ENCODE results near the gene CENPP.

The CENPP gene

GRCh38 chr9:92432972-92433548 lies 107.3 kb downstream of the CENPP start:
- no peaks in the 10 kb centered on the region for H3K36me3 ChIP-seq (ENCODE audit: insufficient read depth, low read length)
- H3K9ac ChIP-seq (ENCODE audit: low read depth, low read length), result no peak overlapping the region
- H3K9me3 ChIP-seq (replicated peaks; ENCODE audit: low read length), result no peaks in the 10 kb centered on the region
- H3K4me1 ChIP-seq (ENCODE audit: control insufficient read depth, insufficient read depth, low read length), result no peaks in the 10 kb centered on the region
- no peak overlapping the region for H3K4me3 ChIP-seq (ENCODE audit: low read length)
- no peak overlapping the region for H3K4me2 ChIP-seq (ENCODE audit: low read length)
- H3K27me3 ChIP-seq (ENCODE audit: control insufficient read depth, insufficient read depth, low read length), result no peaks in the 10 kb centered on the region

GRCh38 chr9:92435263-92435662 lies 109.5 kb downstream of the CENPP start:
- Histone ChIP-seq H3K36me3 (ENCODE audit: insufficient read depth, low read length) (no peaks in the 10 kb centered on the region), H3K27me3 (ENCODE audit: control insufficient read depth, insufficient read depth, low read length) (no peaks in the 10 kb centered on the region), H3K4me1 (ENCODE audit: control insufficient read depth, insufficient read depth, low read length) (peaks cover 8% of the 10 kb centered on the region), H3K4me3 (ENCODE audit: low read length) (no peak overlapping the region), H3K4me2 (ENCODE audit: low read length) (no peak overlapping the region), H3K9me3 (replicated peaks; ENCODE audit: low read length) (no peaks in the 10 kb centered on the region), H3K9ac (ENCODE audit: low read depth, low read length) (no peak overlapping the region)

- Histone ChIP-seq H3K4me1 (ENCODE audit: control insufficient read depth, insufficient read depth, low read length) (peaks cover 8% of the 10 kb centered on the region), H3K4me3 (ENCODE audit: low read length) (no peak overlapping the region), H3K9ac (ENCODE audit: low read depth, low read length) (peak overlapping the region; percentile 8), H3K36me3 (ENCODE audit: insufficient read depth, low read length) (no peaks in the 10 kb centered on the region), H3K9me3 (replicated peaks; ENCODE audit: low read length) (no peaks in the 10 kb centered on the region), H3K27me3 (ENCODE audit: control insufficient read depth, insufficient read depth, low read length) (no peaks in the 10 kb centered on the region), H3K4me2 (ENCODE audit: low read length) (no peak overlapping the region)
Observed at GRCh38 chr9:92438900-92439526, 113.3 kb downstream of the CENPP start.

DNA sequence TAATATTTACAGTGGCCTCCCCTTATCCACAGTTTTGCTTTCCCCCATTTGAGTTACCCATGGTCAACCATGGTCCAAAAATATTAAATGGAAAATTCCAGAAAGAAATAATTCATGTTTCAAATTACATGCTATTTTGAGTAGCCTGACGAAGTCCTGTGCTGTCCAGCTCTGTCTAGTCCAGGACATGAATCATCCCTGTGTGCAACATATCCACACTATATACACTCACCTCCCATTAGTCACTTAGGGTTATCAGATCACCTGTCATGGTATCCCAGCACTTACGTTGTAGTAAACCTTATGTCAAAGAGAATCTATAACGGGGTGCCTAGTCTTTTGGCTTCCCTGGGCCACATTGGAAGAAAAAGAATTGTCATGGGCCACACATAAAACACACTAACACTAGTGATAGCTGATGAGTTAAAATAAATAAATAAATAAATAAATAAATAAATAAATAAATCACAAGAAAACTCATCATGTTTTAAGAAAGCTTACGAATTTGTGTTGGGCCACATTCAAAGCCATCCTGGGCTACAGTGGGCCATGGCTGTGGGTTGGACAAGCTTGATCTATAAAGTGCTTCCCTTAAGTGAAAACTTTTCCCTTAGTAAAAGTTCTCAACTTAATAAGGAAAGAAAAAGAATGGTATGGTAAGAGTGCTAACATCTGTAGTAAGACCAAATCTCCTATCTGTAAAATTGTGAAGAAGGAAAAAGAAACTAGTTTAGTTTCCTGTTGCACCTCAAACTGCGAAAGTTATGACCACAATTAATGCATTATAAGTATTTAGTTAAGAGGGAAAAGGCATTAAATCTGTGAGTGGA lies 114.4 kb downstream of the CENPP start:
- Histone ChIP-seq H3K27me3 (ENCODE audit: control insufficient read depth, insufficient read depth, low read length) (no peaks in the 10 kb centered on the region), H3K4me1 (ENCODE audit: control insufficient read depth, insufficient read depth, low read length) (peaks cover 8% of the 10 kb centered on the region), H3K4me3 (ENCODE audit: low read length) (no peak overlapping the region)

GRCh38 chr9:92440751-92441046 lies 114.9 kb downstream of the CENPP start:
- H3K4me3 ChIP-seq (ENCODE audit: low read length), result no peak overlapping the region
- no peaks in the 10 kb centered on the region for H3K27me3 ChIP-seq (ENCODE audit: control insufficient read depth, insufficient read depth, low read length)
- H3K9ac ChIP-seq (ENCODE audit: low read depth, low read length), result no peak overlapping the region
- H3K9me3 ChIP-seq (replicated peaks; ENCODE audit: low read length), result no peaks in the 10 kb centered on the region
- no peaks in the 10 kb centered on the region for H3K36me3 ChIP-seq (ENCODE audit: insufficient read depth, low read length)
- H3K4me1 ChIP-seq (ENCODE audit: control insufficient read depth, insufficient read depth, low read length), result peaks cover 8% of the 10 kb centered on the region
- no peak overlapping the region for H3K4me2 ChIP-seq (ENCODE audit: low read length)

More for the DNA sequence above, 114.4 kb downstream of the CENPP start:
- peak overlapping the region; percentile 8 for H3K9ac ChIP-seq (ENCODE audit: low read depth, low read length)
- H3K9me3 ChIP-seq (replicated peaks; ENCODE audit: low read length), result no peaks in the 10 kb centered on the region
- H3K4me2 ChIP-seq (ENCODE audit: low read length), result no peak overlapping the region
- no peaks in the 10 kb centered on the region for H3K36me3 ChIP-seq (ENCODE audit: insufficient read depth, low read length)

GRCh38 chr9:92444841-92445240 lies 119.1 kb downstream of the CENPP start:
- Histone ChIP-seq H3K9me3 (replicated peaks; ENCODE audit: low read length) (no peaks in the 10 kb centered on the region), H3K36me3 (ENCODE audit: insufficient read depth, low read length) (no peaks in the 10 kb centered on the region), H3K4me2 (ENCODE audit: low read length) (no peak overlapping the region), H3K27me3 (ENCODE audit: control insufficient read depth, insufficient read depth, low read length) (no peaks in the 10 kb centered on the region), H3K4me1 (ENCODE audit: control insufficient read depth, insufficient read depth, low read length) (peaks cover 2% of the 10 kb centered on the region), H3K9ac (ENCODE audit: low read depth, low read length) (no peak overlapping the region), H3K4me3 (ENCODE audit: low read length) (no peak overlapping the region)

DNA sequence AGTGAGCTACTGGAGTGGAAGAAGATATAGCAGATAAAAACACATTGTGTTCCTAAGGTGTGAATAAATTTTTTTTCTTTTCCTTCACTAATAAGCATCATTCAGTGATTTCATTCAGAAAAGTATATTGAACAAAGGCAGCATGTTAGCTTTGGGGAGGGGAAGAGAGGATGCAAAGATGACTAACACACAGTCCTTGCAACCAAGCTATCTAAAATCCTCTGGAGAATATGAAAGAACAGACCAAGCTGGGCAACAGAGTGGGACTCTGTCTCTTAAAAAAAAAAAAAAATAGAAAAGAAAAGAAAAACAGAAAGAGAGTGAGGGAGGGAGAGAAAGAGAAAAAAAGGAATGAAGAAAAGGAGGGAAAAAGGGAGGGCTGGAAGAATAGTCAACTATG lies 120.8 kb downstream of the CENPP start:
- Histone ChIP-seq H3K36me3 (ENCODE audit: insufficient read depth, low read length) (no peaks in the 10 kb centered on the region), H3K4me2 (ENCODE audit: low read length) (no peak overlapping the region), H3K4me1 (ENCODE audit: control insufficient read depth, insufficient read depth, low read length) (no peaks in the 10 kb centered on the region), H3K9me3 (replicated peaks; ENCODE audit: low read length) (no peaks in the 10 kb centered on the region), H3K4me3 (ENCODE audit: low read length) (no peak overlapping the region), H3K9ac (ENCODE audit: low read depth, low read length) (no peak overlapping the region), H3K27me3 (ENCODE audit: control insufficient read depth, insufficient read depth, low read length) (no peaks in the 10 kb centered on the region)

- Histone ChIP-seq H3K4me3 (ENCODE audit: low read length) (no peak overlapping the region), H3K9me3 (replicated peaks; ENCODE audit: low read length) (no peaks in the 10 kb centered on the region), H3K27me3 (ENCODE audit: control insufficient read depth, insufficient read depth, low read length) (no peaks in the 10 kb centered on the region), H3K4me1 (ENCODE audit: control insufficient read depth, insufficient read depth, low read length) (no peaks in the 10 kb centered on the region), H3K36me3 (ENCODE audit: insufficient read depth, low read length) (no peaks in the 10 kb centered on the region), H3K9ac (ENCODE audit: low read depth, low read length) (no peak overlapping the region), H3K4me2 (ENCODE audit: low read length) (no peak overlapping the region)
Observed at GRCh38 chr9:92455217-92455616, 129.5 kb downstream of the CENPP start.

- no peak overlapping the region for H3K9ac ChIP-seq (ENCODE audit: low read depth, low read length)
- no peaks in the 10 kb centered on the region for H3K27me3 ChIP-seq (ENCODE audit: control insufficient read depth, insufficient read depth, low read length)
- H3K4me1 ChIP-seq (ENCODE audit: control insufficient read depth, insufficient read depth, low read length), result no peaks in the 10 kb centered on the region
- H3K9me3 ChIP-seq (replicated peaks; ENCODE audit: low read length), result no peaks in the 10 kb centered on the region
- H3K4me2 ChIP-seq (ENCODE audit: low read length), result no peak overlapping the region
- no peaks in the 10 kb centered on the region for H3K36me3 ChIP-seq (ENCODE audit: insufficient read depth, low read length)
- H3K4me3 ChIP-seq (ENCODE audit: low read length), result no peak overlapping the region
Observed at GRCh38 chr9:92457576-92457975, 131.8 kb downstream of the CENPP start.

GRCh38 chr9:92463387-92463786 lies 137.6 kb downstream of the CENPP start:
- no peaks in the 10 kb centered on the region for H3K27me3 ChIP-seq (ENCODE audit: control insufficient read depth, insufficient read depth, low read length)
- H3K4me1 ChIP-seq (ENCODE audit: control insufficient read depth, insufficient read depth, low read length), result peaks cover 14% of the 10 kb centered on the region
- no peaks in the 10 kb centered on the region for H3K36me3 ChIP-seq (ENCODE audit: insufficient read depth, low read length)
- no peaks in the 10 kb centered on the region for H3K9me3 ChIP-seq (replicated peaks; ENCODE audit: low read length)
- no peak overlapping the region for H3K4me3 ChIP-seq (ENCODE audit: low read length)
- no peak overlapping the region for H3K4me2 ChIP-seq (ENCODE audit: low read length)
- no peak overlapping the region for H3K9ac ChIP-seq (ENCODE audit: low read depth, low read length)

- no peaks in the 10 kb centered on the region for H3K9me3 ChIP-seq (replicated peaks; ENCODE audit: low read length)
- peak overlapping the region; percentile 33 for H3K4me2 ChIP-seq (ENCODE audit: low read length)
- no peak overlapping the region for H3K4me3 ChIP-seq (ENCODE audit: low read length)
- no peaks in the 10 kb centered on the region for H3K36me3 ChIP-seq (ENCODE audit: insufficient read depth, low read length)
- no peak overlapping the region for H3K9ac ChIP-seq (ENCODE audit: low read depth, low read length)
- H3K27me3 ChIP-seq (ENCODE audit: control insufficient read depth, insufficient read depth, low read length), result no peaks in the 10 kb centered on the region
- peaks cover 16% of the 10 kb centered on the region for H3K4me1 ChIP-seq (ENCODE audit: control insufficient read depth, insufficient read depth, low read length)
Observed at GRCh38 chr9:92463984-92464383, 138.2 kb downstream of the CENPP start.

- Histone ChIP-seq H3K4me3 (ENCODE audit: low read length) (no peak overlapping the region), H3K27me3 (ENCODE audit: control insufficient read depth, insufficient read depth, low read length) (no peaks in the 10 kb centered on the region), H3K4me2 (ENCODE audit: low read length) (no peak overlapping the region), H3K36me3 (ENCODE audit: insufficient read depth, low read length) (no peaks in the 10 kb centered on the region), H3K9me3 (replicated peaks; ENCODE audit: low read length) (no peaks in the 10 kb centered on the region), H3K9ac (ENCODE audit: low read depth, low read length) (no peak overlapping the region), H3K4me1 (ENCODE audit: control insufficient read depth, insufficient read depth, low read length) (peaks cover 16% of the 10 kb centered on the region)
Observed at GRCh38 chr9:92467041-92467440, 141.3 kb downstream of the CENPP start.
